SK-N-SH (cell line): Measurements from ENCODE around the gene ADK. TPM values are rescaled to one million over a fixed set of nuclear protein-coding genes. Genes with fewer than 3 reads are reported as not detected.

Source experiments
- CTCF ChIA-PET: fragments of 300-600, 350-600 bp; formaldehyde crosslinking; extraction: SDS; loops from one replicate; lab custom pipeline; 2021; lab: Yijun Ruan, JAX
- POLR2A ChIA-PET: fragments of 350-600 bp; sonication (Branson Sonifier 250); formaldehyde crosslinking; extraction: SDS; loops from one replicate; lab custom pipeline; 2020; ENCODE audit warnings: antibody characterized with exemption, inconsistent platforms; lab: Yijun Ruan, JAX
- DNase-seq: peaks from one replicate; pipeline ENCODE4 v3.0.0; 2012
- H2AFZ ChIP-seq: fragments of 200-600 bp; sonication (generic); 2 replicates; pipeline ENCODE4 v1.8.1; 2016; ENCODE audit warnings: antibody characterized with exemption, mild to moderate bottlenecking, low read depth
- H3F3A ChIP-seq: fragments of 200-600 bp; sonication (generic); replicated peaks from 2 replicates; pipeline ENCODE3; 2016; ENCODE audit warnings: antibody characterized with exemption, mild to moderate bottlenecking; ENCODE audit not compliant: insufficient read depth
- H3K27ac ChIP-seq, 2 experiments: fragments of 200-500 bp in 1 of 2; fragments of 200-600 bp in 1 of 2; sonication (Bioruptor generic) in 1 of 2; sonication (generic), shearing (Covaris generic) in 1 of 2; 2 replicates each; pipeline versions ENCODE4 v1.5.1 to v1.6.1; 2014 to 2016; ENCODE audit warnings: low read depth in 2 of 2, inconsistent platforms in 1 of 2, low read length in 1 of 2, mild to moderate bottlenecking in 1 of 2, mixed read lengths in 1 of 2
- H3K27me3 ChIP-seq: fragments of 200-600 bp; sonication (generic), shearing (Covaris generic); 2 replicates; pipeline ENCODE4 v1.6.1; 2016; ENCODE audit warnings: mixed run types; ENCODE audit not compliant: insufficient read depth
- H3K36me3 ChIP-seq, 2 experiments: fragments of 200-500 bp in 1 of 2; fragments of 200-600 bp in 1 of 2; sonication (Bioruptor generic) in 1 of 2; sonication (generic) in 1 of 2; replicated peaks in 1 of 2; 2 replicates each; pipeline versions ENCODE3 to v1.5.1; 2014 to 2016; ENCODE audit warnings: low read length in 1 of 2, mild to moderate bottlenecking in 1 of 2; ENCODE audit not compliant: insufficient read depth in 2 of 2, control insufficient read depth in 1 of 2
- H3K4me1 ChIP-seq, 2 experiments: fragments of 200-500 bp in 1 of 2; fragments of 200-600 bp in 1 of 2; sonication (Bioruptor generic) in 1 of 2; sonication (generic), shearing (Covaris generic) in 1 of 2; 2 replicates each; pipeline versions ENCODE4 v1.5.1 to v1.6.1; 2014 to 2016; ENCODE audit warnings: low read depth in 1 of 2, low read length in 1 of 2, mixed run types in 1 of 2; ENCODE audit not compliant: insufficient read depth in 2 of 2, control insufficient read depth in 1 of 2
- H3K4me2 ChIP-seq: fragments of 200-600 bp; sonication (generic), shearing (Covaris generic); 2 replicates; pipeline ENCODE4 v1.6.1; 2017; ENCODE audit warnings: mixed run types
- H3K4me3 ChIP-seq, 2 experiments: fragments of 200-500 bp in 1 of 2; fragments of 200-600 bp in 1 of 2; sonication (Bioruptor generic) in 1 of 2; sonication (generic), shearing (Covaris generic) in 1 of 2; 2 replicates each; pipeline versions ENCODE4 v1.5.1 to v1.8.1; 2014 to 2016; ENCODE audit warnings: low read depth in 2 of 2, inconsistent platforms in 1 of 2, low read length in 1 of 2, mild to moderate bottlenecking in 1 of 2, mixed read lengths in 1 of 2, moderate library complexity in 1 of 2
- H3K79me2 ChIP-seq: fragments of 200-600 bp; sonication (generic); 2 replicates; pipeline ENCODE4 v1.8.1; 2017; ENCODE audit warnings: mild to moderate bottlenecking; ENCODE audit not compliant: insufficient read depth
- H3K9ac ChIP-seq: fragments of 200-600 bp; sonication (generic); 2 replicates; pipeline ENCODE4 v1.6.1; 2017; ENCODE audit warnings: mixed run types
- H3K9me2 ChIP-seq: fragments of 200-600 bp; sonication (generic); 2 replicates; pipeline ENCODE4 v1.6.1; 2017; ENCODE audit warnings: mixed run types
- H3K9me3 ChIP-seq: fragments of 200-600 bp; sonication (generic); 2 replicates; pipeline ENCODE4 v1.6.1; 2017; ENCODE audit warnings: mixed run types, mild to moderate bottlenecking, moderate library complexity
- H4K20me1 ChIP-seq: fragments of 200-600 bp; sonication (generic); 2 replicates; pipeline ENCODE4 v1.6.1; 2017; ENCODE audit warnings: mild to moderate bottlenecking, mixed run types; ENCODE audit not compliant: insufficient read depth
- CHD2 ChIP-seq: fragments of 150-350 bp; IDR thresholded peaks from 2 replicates; pipeline ENCODE4 v1.6.1; 2018; ENCODE audit warnings: low read length; ENCODE audit not compliant: partially characterized antibody
- EP300 ChIP-seq, 2 experiments: IDR thresholded peaks; 2 replicates each; pipeline versions ENCODE4 v1.4.0 to v1.6.1; 2012; ENCODE audit warnings: borderline replicate concordance in 1 of 2, low read depth in 1 of 2, low read length in 1 of 2
- EZH2phosphoT487 ChIP-seq: fragments of 200-600 bp; sonication (generic); IDR thresholded peaks from 2 replicates; pipeline ENCODE4 v1.6.1; 2017; ENCODE audit warnings: low read depth, mixed run types, mild to moderate bottlenecking, antibody characterized with exemption, moderate library complexity, borderline replicate concordance
- FOSL2 ChIP-seq: IDR thresholded peaks from 2 replicates; pipeline ENCODE4 v1.4.0; 2012; ENCODE audit warnings: low read depth, mild to moderate bottlenecking, moderate library complexity, borderline replicate concordance
- FOXM1 ChIP-seq: IDR thresholded peaks from 2 replicates; pipeline ENCODE4 v1.4.0; 2012; ENCODE audit warnings: low read depth, mild to moderate bottlenecking
- GABPA ChIP-seq: IDR thresholded peaks from 2 replicates; pipeline ENCODE4 v1.4.0; 2012; ENCODE audit warnings: low read depth, mild to moderate bottlenecking
- GATA2 ChIP-seq: sonication (generic); formaldehyde crosslinking; IDR thresholded peaks from 2 replicates; pipeline ENCODE4 v1.5.0; 2020; ENCODE audit warnings: mild to moderate bottlenecking, missing genetic modification reagents
- JUND ChIP-seq: IDR thresholded peaks from 2 replicates; pipeline ENCODE4 v1.4.0; 2012
- MAX ChIP-seq: IDR thresholded peaks from 2 replicates; pipeline ENCODE4 v1.4.0; 2012; ENCODE audit warnings: low read depth
- MEF2A ChIP-seq: IDR thresholded peaks from 2 replicates; pipeline ENCODE4 v1.4.0; 2012; ENCODE audit warnings: low read depth, borderline replicate concordance
- MXI1 ChIP-seq: IDR thresholded peaks from 2 replicates; pipeline ENCODE4 v1.6.1; 2012; ENCODE audit warnings: mild to moderate bottlenecking, low read depth, low read length, improper control_type of control experiment
- NRF1 ChIP-seq: IDR thresholded peaks from 2 replicates; pipeline ENCODE4 v1.6.1; 2012; ENCODE audit warnings: low read depth, mild to moderate bottlenecking, low read length
- PBX3 ChIP-seq: IDR thresholded peaks from 2 replicates; pipeline ENCODE4; 2012
- POLR2AphosphoS5 ChIP-seq: IDR thresholded peaks from 2 replicates; pipeline ENCODE4 v1.6.1; 2012; ENCODE audit warnings: low read depth, low read length
- RAD21 ChIP-seq: IDR thresholded peaks from 2 replicates; pipeline ENCODE4 v1.6.1; 2012; ENCODE audit warnings: mild to moderate bottlenecking, low read length
- RCOR1 ChIP-seq: fragments of 150-350 bp; IDR thresholded peaks from 2 replicates; pipeline ENCODE4 v1.6.1; 2017; ENCODE audit warnings: antibody characterized with exemption, low read length
- REST ChIP-seq: IDR thresholded peaks from 2 replicates; pipeline ENCODE4 v1.6.1; 2012; ENCODE audit warnings: mild to moderate bottlenecking, low read depth, low read length, moderate library complexity
- RFX5 ChIP-seq: IDR thresholded peaks from 2 replicates; pipeline ENCODE4 v1.6.1; 2012; ENCODE audit warnings: mild to moderate bottlenecking, improper control_type of control experiment, low read length
- USF1 ChIP-seq: IDR thresholded peaks from 2 replicates; pipeline ENCODE4 v1.4.0; 2012; ENCODE audit warnings: low read depth, borderline replicate concordance
- USF2 ChIP-seq: fragments of 150-350 bp; IDR thresholded peaks from 2 replicates; pipeline ENCODE4 v1.6.1; 2017; ENCODE audit warnings: antibody characterized with exemption, low read length, low read depth, borderline replicate concordance
- YY1 ChIP-seq: IDR thresholded peaks from 2 replicates; pipeline ENCODE4 v1.4.0; 2012; ENCODE audit warnings: low read depth, mild to moderate bottlenecking
- WGBS: methylation state at CpG from one replicate; pipeline ENCODE4 v1.1.6; 2017; ENCODE audit warnings: low lambda C conversion rate; 5-methylcytosine and 5-hydroxymethylcytosine counted together
- polyA plus RNA-seq, 3 experiments: library from polyadenylated mRNA; depleted of rRNA; stranded (reverse); fragments of >200 nt; gene quantifications; 2 replicates each; pipeline ENCODE4 v1.2.3, GENCODE V29; 2012

The ADK gene
- polyA plus RNA-seq, 1 of the 3 experiments (the other 2 are of a cell fraction) = 25.1 TPM

GRCh38 chr10:74541375-74541774 lies 390.4 kb downstream of the ADK start:
- Histone ChIP-seq H3K79me2 (no peaks in the 10 kb centered on the region), H3K9ac (no peak overlapping the region), H3F3A (peaks cover 4% of the 10 kb centered on the region), H3K9me3 (no peaks in the 10 kb centered on the region), H2AFZ (no peak overlapping the region), H3K27me3 (no peaks in the 10 kb centered on the region), H3K36me3 (peaks cover 0 to 4% of the 10 kb centered on the region in 2 experiments), H4K20me1 (no peaks in the 10 kb centered on the region), H3K4me2 (no peak overlapping the region), H3K27ac (no peak overlapping the region), H3K4me1 (peaks cover 0 to 4% of the 10 kb centered on the region in 2 experiments; a peak in 1 of 4 replicates)
- POLR2A ChIA-PET = no interaction called here
- DNase-seq = no peak
- no peak for TF ChIP-seq GABPA
- no peak for TF ChIP-seq MEF2A
- no peak for TF ChIP-seq MAX
- no peak for TF ChIP-seq RCOR1
- TF ChIP-seq RFX5 = no peak
- TF ChIP-seq CHD2 = no peak
- no peak for TF ChIP-seq RAD21
- no peak for TF ChIP-seq PBX3
- no peak for TF ChIP-seq JUND
- TF ChIP-seq EZH2phosphoT487 = no peak
- TF ChIP-seq USF1 = no peak
- no peak for TF ChIP-seq MXI1
- no peak for TF ChIP-seq POLR2AphosphoS5
- no peak for TF ChIP-seq EP300 (IDR thresholded peaks at IDR 0.05; ENCODE audit: borderline replicate concordance in 1 of 2, low read depth in 1 of 2, low read length in 1 of 2)
- no peak for TF ChIP-seq YY1
- TF ChIP-seq USF2 = no peak
- TF ChIP-seq, all 33 proteins: peak for 0
- CTCF ChIA-PET = no interaction called here
- Histone ChIP-seq H3K4me3 (no peak overlapping the region), H3K9me2 (no peaks in the 10 kb centered on the region)
- WGBS = 100% methylated on average over 1 of the region's 1 CpG

- H3K27me3 ChIP-seq = no peaks in the 10 kb centered on the region
- no peak overlapping the region for H3K4me2 ChIP-seq
- 82% methylated on average over 2 of the region's 2 CpGs for WGBS
- H3K4me1 ChIP-seq = peaks cover 0 to 4% of the 10 kb centered on the region in 2 experiments; a peak in 1 of 4 replicates
- no peaks in the 10 kb centered on the region for H4K20me1 ChIP-seq
- no peak overlapping the region for H3K9ac ChIP-seq
- CTCF ChIA-PET = no interaction called here
- no peaks in the 10 kb centered on the region for H3K9me2 ChIP-seq
- H3K4me3 ChIP-seq = no peak overlapping the region
- no peak overlapping the region for H2AFZ ChIP-seq
- peaks cover 4% of the 10 kb centered on the region for H3F3A ChIP-seq
- POLR2A ChIA-PET = no interaction called here
- peaks cover 0 to 4% of the 10 kb centered on the region in 2 experiments for H3K36me3 ChIP-seq
- no peak overlapping the region for H3K27ac ChIP-seq
- no peak for DNase-seq
- no peaks in the 10 kb centered on the region for H3K79me2 ChIP-seq
- no peaks in the 10 kb centered on the region for H3K9me3 ChIP-seq
- TF ChIP-seq USF1 = no peak
- no peak for TF ChIP-seq FOSL2
- no peak for TF ChIP-seq REST
- no peak for TF ChIP-seq EZH2phosphoT487
- no peak for TF ChIP-seq EP300 (IDR thresholded peaks at IDR 0.05; ENCODE audit: borderline replicate concordance in 1 of 2, low read depth in 1 of 2, low read length in 1 of 2)
- TF ChIP-seq GATA2 (CRISPR knock-in tag) = no peak
- no peak for TF ChIP-seq USF2
- TF ChIP-seq NRF1 = no peak
- no peak for TF ChIP-seq FOXM1
Measured at GRCh38 chr10:74542077-74542476, 391.1 kb downstream of the ADK start.
